Fibroblast of lung (primary cell): ENCODE results near the gene TUBGCP4. TPM values are rescaled to one million over a fixed set of nuclear protein-coding genes. Genes with fewer than 3 reads are reported as not detected.

ENCODE experiments used
- DNase-seq, 2 donors: peaks; one replicate each; pipeline versions ENCODE4 v3.0.0 to v3.0.0-alpha.2; 2010; ENCODE audit warnings: low read depth in 2 of 2
- H2AFZ ChIP-seq: 2 replicates; pipeline ENCODE4 v1.5.1; 2012; ENCODE audit warnings: low read length, control low read depth, inconsistent platforms
- H3K27ac ChIP-seq: 2 replicates; pipeline ENCODE4 v1.5.1; 2011; ENCODE audit warnings: low read length, control low read depth; ENCODE audit not compliant: insufficient read depth
- H3K27me3 ChIP-seq: 2 replicates; pipeline ENCODE4 v1.5.1; 2011; ENCODE audit warnings: mild to moderate bottlenecking, low read length; ENCODE audit not compliant: control insufficient read depth, insufficient read depth
- H3K36me3 ChIP-seq: 2 replicates; pipeline ENCODE4 v1.5.1; 2011; ENCODE audit warnings: low read length; ENCODE audit not compliant: control insufficient read depth, insufficient read depth
- H3K4me1 ChIP-seq: 2 replicates; pipeline ENCODE4 v1.5.1; 2011; ENCODE audit warnings: low read length; ENCODE audit not compliant: control insufficient read depth, insufficient read depth; ENCODE audit errors: extremely low read depth
- H3K4me2 ChIP-seq: 2 replicates; pipeline ENCODE4 v1.5.1; 2011; ENCODE audit warnings: low read length, control low read depth; ENCODE audit not compliant: insufficient read depth; ENCODE audit errors: extremely low read depth
- H3K4me3 ChIP-seq, 4 experiments: fragments of 200-600 bp in 1 of 4; sonication (generic) in 1 of 4; replicated peaks in 1 of 4; 2 replicates each; pipeline ENCODE4 v1.5.1; 2011 to 2016; ENCODE audit warnings: low read length in 4 of 4, low read depth in 3 of 4, mild to moderate bottlenecking in 3 of 4, control low read depth in 2 of 4, inconsistent platforms in 1 of 4, mixed read lengths in 1 of 4; ENCODE audit not compliant: insufficient read depth in 1 of 4; ENCODE audit errors: control extremely low read depth in 1 of 4
- H3K79me2 ChIP-seq: 2 replicates; pipeline ENCODE4 v1.5.1; 2012; ENCODE audit warnings: mild to moderate bottlenecking, low read length, inconsistent platforms; ENCODE audit not compliant: control insufficient read depth, insufficient read depth
- H3K9ac ChIP-seq: 2 replicates; pipeline ENCODE4 v1.5.1; 2011; ENCODE audit warnings: mild to moderate bottlenecking, low read length, control low read depth; ENCODE audit not compliant: insufficient read depth
- H3K9me3 ChIP-seq: 2 replicates; pipeline ENCODE4 v1.5.1; 2012; ENCODE audit warnings: low read depth, low read length; ENCODE audit not compliant: control insufficient read depth, insufficient read depth
- H4K20me1 ChIP-seq: 2 replicates; pipeline ENCODE4 v1.5.1; 2011; ENCODE audit warnings: low read length; ENCODE audit not compliant: control insufficient read depth, insufficient read depth; ENCODE audit errors: extremely low read depth
- CTCF ChIP-seq, 2 donors: IDR thresholded peaks in 1 of 2; conservative IDR thresholded peaks in 1 of 2; 1 replicate in 1 of 2; 2 replicates in 1 of 2; pipeline ENCODE4 v1.5.1; 2011 to 2012; ENCODE audit warnings: low read length in 2 of 2, control low read depth in 1 of 2, inconsistent platforms in 1 of 2, low read depth in 1 of 2, mild to moderate bottlenecking in 1 of 2
- EZH2 ChIP-seq: IDR thresholded peaks from 2 replicates; pipeline ENCODE4 v1.5.1; 2012; ENCODE audit warnings: low read length, control low read depth, mild to moderate bottlenecking; ENCODE audit errors: missing control alignments
- polyA plus RNA-seq, 2 donors: library from polyadenylated mRNA; depleted of rRNA in 1 of 2; stranded (reverse) in 1 of 2; unstranded in 1 of 2; fragments of >200 nt; gene quantifications; 2 replicates each; pipeline ENCODE4 v1.2.1, GENCODE V29; 2011 to 2012; ENCODE audit warnings: missing spikeins in 1 of 2
- total RNA-seq: library from RNA; depleted of rRNA; stranded (reverse); fragments of >200 nt; gene quantifications from 2 replicates; pipeline ENCODE4 v1.2.1, GENCODE V29; 2014

Gene TUBGCP4
- total and polyA plus RNA-seq, 2 donors (not counting 1 experiment from before 2014, with no cell fraction given): 8.3 to 17.2 TPM

DNA sequence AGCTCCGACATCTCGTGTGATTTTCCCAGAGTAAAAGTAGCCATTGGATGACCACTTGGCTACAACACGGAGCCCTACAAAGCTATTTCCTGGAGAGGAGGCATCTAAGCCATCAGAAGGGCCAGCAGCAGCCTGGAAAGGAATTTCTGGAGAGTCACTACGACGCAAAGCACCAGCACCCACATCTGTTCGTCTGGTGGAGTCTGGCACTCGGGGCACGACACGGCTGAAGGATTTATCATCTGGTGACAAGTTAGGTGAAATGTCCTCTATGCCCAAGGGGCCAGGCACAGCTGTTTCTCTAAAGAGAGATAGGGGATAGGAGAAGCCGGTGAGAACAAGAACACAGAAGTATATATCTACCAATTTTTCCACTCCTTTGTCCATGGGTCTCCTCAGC is 49.5 kb downstream of the TUBGCP4 start:
- Histone ChIP-seq H2AFZ (no peak overlapping the region), H3K79me2 (no peaks in the 10 kb centered on the region), H3K4me2 (no peak overlapping the region), H3K27ac (no peak overlapping the region), H3K4me3 (no peak overlapping the region), H4K20me1 (no peaks in the 10 kb centered on the region), H3K4me1 (no peaks in the 10 kb centered on the region), H3K27me3 (no peaks in the 10 kb centered on the region), H3K9ac (no peak overlapping the region), H3K36me3 (peaks cover 15% of the 10 kb centered on the region), H3K9me3 (no peaks in the 10 kb centered on the region)
- TF ChIP-seq EZH2 (no peak), CTCF (conservative IDR thresholded peaks at IDR 0.05 in 1 of 2, IDR thresholded peaks at IDR 0.05 in 1 of 2; ENCODE audit: low read depth in 1 of 2, low read length in 2 of 2) (no peak)
- no peak for DNase-seq

- no peak overlapping the region for H3K27ac ChIP-seq
- no peak overlapping the region for H2AFZ ChIP-seq
- H3K36me3 ChIP-seq: peaks cover 13% of the 10 kb centered on the region
- no peaks in the 10 kb centered on the region for H3K27me3 ChIP-seq
- H3K9ac ChIP-seq: no peak overlapping the region
- H3K4me1 ChIP-seq: no peaks in the 10 kb centered on the region
- DNase-seq: no peak
- H3K4me2 ChIP-seq: no peak overlapping the region
- TF ChIP-seq CTCF (conservative IDR thresholded peaks at IDR 0.05 in 1 of 2, IDR thresholded peaks at IDR 0.05 in 1 of 2; ENCODE audit: low read depth in 1 of 2, low read length in 2 of 2): no peak
- no peak for TF ChIP-seq EZH2
- H3K9me3 ChIP-seq: no peaks in the 10 kb centered on the region
- H3K79me2 ChIP-seq: no peaks in the 10 kb centered on the region
- H4K20me1 ChIP-seq: no peaks in the 10 kb centered on the region
- H3K4me3 ChIP-seq: no peak overlapping the region
Observed at GRCh38 chr15:43420876-43421275, 50.0 kb downstream of the TUBGCP4 start.

DNA sequence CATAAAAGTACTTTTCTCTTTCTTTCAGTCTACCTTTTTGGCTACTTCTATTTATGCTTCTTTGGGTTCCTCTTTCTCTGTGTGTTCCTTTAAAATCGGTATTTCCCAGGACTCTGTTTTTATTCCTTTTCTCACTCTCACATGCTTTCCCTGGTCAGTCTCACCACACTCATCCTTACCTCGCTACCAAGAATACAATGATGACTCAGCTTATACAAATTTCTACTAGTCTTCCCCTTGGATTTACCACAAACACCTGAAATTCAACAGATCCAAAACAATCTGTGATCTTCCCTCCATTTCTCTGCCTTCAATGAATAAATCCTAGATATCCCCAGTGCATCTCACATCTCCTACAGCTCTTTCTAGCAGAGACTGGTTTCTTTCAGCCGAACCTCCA is 52.9 kb downstream of the TUBGCP4 start:
- no peak for TF ChIP-seq CTCF (conservative IDR thresholded peaks at IDR 0.05 in 1 of 2, IDR thresholded peaks at IDR 0.05 in 1 of 2; ENCODE audit: low read depth in 1 of 2, low read length in 2 of 2)
- no peak for TF ChIP-seq EZH2
- H3K79me2 ChIP-seq: no peaks in the 10 kb centered on the region

More for the DNA sequence above, 52.9 kb downstream of the TUBGCP4 start:
- Histone ChIP-seq H3K27ac (no peak overlapping the region), H3K9ac (no peak overlapping the region), H3K4me2 (no peak overlapping the region), H2AFZ (no peak overlapping the region), H3K9me3 (no peaks in the 10 kb centered on the region), H3K27me3 (no peaks in the 10 kb centered on the region), H3K36me3 (peaks cover 9% of the 10 kb centered on the region), H3K4me3 (no peak overlapping the region), H4K20me1 (no peaks in the 10 kb centered on the region), H3K4me1 (no peaks in the 10 kb centered on the region)
- DNase-seq: peak in 1 of 2 donors; percentile 12
